HG03280 (cell line): ENCODE results near the gene WDPCP.
A peak's percentile ranks its signal among the peaks of the same experiment; 100 is the strongest.
"Not testable (repeated sequence)": the region's sequence is repeated elsewhere in the genome, so short reads cannot be mapped to it uniquely, and the experiment has no call there.

ENCODE experiments used
- ATAC-seq: cut with Tn5 transposase; IDR thresholded peaks from one replicate; pipeline ENCODE4 v1.9.1; 2021; ENCODE audit warnings: mild to moderate bottlenecking, moderate library complexity; ENCODE audit not compliant: unreplicated experiment

Gene WDPCP

GRCh38 chr2:63469313-63469712 is 119.0 kb downstream of the WDPCP start:
- ATAC-seq: not testable (repeated sequence)

- no peak for ATAC-seq
Measured at GRCh38 chr2:63465633-63466032, 122.6 kb downstream of the WDPCP start.

GRCh38 chr2:63463142-63463541 is 125.1 kb downstream of the WDPCP start:
- ATAC-seq: no peak

DNA sequence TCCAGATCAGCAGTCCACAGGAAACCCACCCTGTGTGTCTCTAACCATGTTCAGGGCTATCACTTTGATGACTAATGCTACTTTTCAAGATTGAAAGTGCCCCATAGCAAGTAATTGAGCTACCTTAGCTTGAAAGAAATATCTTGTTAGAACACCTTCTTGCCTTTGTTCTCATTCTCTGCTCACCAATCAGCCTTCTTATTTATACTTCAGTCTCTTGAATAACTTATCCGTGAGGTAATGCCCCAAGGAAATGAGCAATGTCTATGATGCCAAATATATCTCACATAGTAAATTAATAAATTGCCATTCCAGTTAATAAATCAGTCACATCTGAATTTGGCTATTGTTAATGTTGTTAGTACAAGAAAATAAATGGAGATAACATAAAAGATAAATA is 141.6 kb downstream of the WDPCP start:
- ATAC-seq: no peak

GRCh38 chr2:63444565-63445288 is 143.6 kb downstream of the WDPCP start:
- no peak for ATAC-seq

DNA sequence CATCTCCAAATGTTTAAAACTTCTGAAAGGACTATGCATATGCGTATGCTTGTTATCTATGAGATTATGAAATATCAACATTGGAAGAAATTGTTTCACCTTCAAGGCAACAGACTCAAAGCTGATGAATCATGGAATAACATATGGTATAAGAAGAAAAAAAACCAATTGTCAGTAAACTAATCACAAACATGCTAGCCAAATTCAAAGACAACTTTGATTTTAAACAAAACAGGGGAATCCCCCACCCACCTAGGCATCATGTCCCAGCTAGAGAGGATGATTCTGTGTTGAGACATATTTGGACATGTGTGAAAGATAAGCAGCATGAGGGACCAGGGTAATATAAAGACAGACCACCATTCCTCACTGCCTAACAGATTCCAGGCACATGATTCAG is 147.7 kb downstream of the WDPCP start:
- no peak for ATAC-seq

GRCh38 chr2:63438181-63438580 is 150.1 kb downstream of the WDPCP start:
- no peak for ATAC-seq

DNA sequence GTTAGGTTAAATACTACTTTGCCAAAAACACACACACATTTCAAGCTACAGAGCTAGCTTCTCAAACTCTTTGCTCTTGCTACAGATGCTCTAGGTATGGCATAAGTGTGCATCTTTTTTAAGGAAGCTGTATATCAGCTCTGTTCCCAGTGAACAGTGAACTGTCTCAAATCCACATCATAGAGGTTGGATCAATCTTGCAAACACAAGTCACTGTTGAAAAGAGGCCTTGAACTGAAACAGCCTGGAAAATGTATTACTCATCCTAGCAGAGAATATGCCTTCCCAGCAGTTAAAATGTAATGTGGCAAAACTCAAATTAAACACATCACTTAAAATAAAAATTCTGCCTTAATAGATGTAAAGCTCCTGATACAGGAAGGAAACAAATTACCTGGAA is 151.8 kb downstream of the WDPCP start:
- ATAC-seq: no peak

DNA sequence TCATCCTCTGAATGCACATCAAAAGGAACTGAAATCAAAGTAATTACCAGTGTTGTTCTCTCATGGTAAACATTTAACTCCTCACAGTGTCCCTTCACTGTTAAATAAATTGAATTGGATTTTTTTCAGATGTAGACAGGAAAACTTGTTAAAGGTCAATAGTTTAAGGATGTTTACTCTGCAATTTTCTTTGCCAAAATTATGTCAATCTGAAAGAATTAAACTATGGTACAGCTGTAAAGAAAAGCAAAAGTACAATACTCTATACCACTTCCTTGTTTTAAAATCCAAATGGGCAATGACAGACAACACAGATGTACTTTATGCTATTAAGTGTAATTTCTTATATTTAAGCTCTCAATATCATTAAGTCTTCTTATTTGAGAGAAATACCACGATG is 153.2 kb downstream of the WDPCP start:
- ATAC-seq: no peak

- no peak for ATAC-seq
Measured at GRCh38 chr2:63434024-63435001, 154.0 kb downstream of the WDPCP start.

DNA sequence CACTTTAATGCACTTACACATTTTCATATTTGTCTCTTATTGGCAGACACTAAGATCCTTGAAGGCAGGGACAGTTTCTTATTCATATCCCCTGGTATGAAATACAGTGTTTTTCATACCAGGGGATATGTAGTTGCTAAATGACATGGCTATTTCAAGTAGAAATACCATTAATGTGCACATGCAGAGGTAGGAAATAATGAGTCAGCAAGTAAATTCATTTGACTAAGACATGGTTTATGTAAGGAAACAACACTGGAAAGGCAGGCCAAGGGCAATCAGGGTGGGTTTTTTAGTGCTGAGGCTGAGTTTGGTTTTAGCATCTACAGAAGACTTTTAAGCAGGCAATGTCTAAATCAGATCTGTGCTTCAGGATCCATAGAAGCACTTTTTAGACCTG is 155.9 kb downstream of the WDPCP start:
- no peak for ATAC-seq

DNA sequence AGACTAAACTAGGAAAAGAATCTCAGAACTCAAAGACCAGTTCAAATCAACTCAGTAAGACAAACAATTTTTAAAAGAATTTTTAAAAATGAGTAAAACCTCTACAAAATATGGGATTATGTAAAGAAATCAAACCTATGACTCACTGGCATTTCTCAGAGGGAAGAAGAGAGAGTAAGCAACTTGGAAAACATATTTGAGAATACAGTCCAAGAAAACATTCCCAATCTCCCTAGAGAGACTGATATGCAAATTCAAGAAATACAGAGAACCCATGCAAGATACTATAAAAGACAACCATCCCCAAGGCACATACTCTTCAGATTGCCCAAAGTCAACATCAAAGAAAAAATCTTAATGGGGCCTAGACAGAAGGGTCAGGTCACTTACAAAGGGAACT is 162.7 kb downstream of the WDPCP start:
- no peak for ATAC-seq

DNA sequence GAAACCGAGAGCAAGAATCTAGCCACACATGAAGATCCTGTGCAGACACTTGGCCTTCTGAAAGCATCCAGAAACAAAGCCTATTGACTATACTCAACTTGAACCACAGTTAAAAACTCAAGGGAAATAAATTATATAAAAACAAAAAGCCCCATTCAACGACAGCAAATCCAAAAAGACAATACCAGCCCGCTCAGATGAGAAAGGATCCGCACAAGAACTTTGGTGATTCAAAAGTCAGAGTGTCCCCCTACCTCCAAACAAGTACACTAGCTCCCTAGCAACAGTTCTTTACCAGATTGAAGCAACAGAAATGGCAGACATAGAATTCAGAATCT is 163.2 kb downstream of the WDPCP start:
- peak; percentile 22 for ATAC-seq

DNA sequence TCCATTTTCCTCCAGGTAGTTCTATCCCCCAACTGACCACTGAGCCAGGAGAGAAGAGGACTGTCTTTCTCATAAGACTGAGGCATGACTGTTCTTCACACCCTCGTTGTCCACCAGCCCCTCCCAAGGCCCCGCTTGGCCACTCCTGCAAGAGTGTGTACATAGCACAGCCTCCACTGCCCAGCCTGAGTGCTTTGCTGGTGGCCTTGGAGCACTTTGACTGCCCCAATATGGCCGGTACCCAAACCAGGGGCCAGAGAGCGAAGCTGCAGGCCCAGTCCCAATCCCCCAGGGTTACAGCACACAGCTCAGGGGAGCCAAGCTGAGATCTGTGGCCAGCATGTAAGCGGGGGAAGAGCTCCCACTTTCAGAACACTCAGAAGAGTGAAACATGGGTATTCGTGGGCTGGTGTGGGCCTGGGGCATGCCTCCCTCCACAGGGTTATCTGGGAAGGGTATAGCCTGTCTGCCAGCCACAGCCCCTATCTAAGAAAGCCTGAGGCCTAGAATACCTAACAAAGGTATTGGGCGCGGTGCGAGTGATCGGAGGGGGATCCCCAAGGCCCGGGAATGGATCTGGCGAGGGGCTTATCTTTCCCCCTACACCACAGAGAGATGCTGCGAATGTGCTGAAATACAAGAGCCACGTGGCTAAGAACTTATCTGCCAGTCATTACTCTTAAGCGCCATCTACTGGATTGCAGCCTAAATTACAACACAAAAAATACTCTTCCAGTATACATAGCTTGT is 163.8 kb downstream of the WDPCP start:
- peak; percentile 94 for ATAC-seq

DNA sequence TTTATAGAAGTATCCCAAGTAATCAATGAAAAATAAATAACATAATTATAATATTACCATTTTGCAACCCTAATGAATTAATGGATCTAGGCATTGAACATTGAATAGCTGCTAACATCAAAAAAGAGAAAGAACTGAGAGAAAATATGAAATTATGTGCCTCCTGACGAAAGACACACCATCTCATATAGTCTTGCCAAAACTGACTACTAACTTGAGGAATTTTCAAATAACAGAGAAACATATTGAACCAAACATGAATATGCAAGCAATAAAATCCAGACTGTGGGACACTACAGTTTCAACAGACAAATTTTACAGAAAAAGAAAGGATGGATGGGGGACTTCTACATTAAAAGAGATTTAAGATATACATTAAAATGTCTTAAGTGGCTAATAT is 165.7 kb downstream of the WDPCP start:
- ATAC-seq: no peak

DNA sequence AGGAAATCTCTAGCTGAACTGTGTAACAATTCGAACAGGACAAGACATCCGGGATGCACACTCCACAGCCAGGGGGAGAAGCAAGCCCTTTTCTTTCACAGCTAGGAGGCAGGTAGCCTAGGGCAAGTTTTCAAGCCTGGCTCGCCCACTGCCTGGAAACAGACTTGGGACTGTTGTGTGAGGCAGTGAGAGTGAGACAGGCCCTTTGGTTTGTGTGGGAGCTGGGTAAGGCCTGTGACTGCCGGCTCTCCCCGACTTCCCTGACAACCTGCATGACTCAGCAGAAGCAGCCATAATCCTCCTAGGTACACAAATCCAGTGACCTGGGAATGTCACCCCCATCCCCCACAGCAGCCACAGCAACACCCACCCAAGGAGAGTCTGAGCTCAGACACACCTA is 179.7 kb downstream of the WDPCP start:
- ATAC-seq: no peak

DNA sequence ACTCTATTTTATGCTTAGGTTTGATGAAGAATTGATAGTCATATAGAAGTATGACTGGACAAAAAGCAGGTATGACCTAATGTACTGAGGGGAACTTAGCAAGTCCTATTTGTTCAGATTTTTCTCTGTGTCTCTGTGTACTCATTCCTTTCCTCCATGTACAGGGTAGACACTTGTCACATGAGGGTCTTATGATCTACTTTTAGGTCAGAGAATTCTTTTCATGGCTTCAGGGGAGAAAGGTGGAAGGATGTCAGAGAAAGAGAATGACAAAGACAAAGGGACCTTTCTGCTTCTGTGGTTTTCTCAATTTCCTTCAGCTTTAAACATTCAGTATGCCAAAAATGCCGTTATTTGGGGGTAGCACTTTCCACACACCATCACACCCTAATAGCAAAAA is 181.6 kb downstream of the WDPCP start:
- no peak for ATAC-seq

DNA sequence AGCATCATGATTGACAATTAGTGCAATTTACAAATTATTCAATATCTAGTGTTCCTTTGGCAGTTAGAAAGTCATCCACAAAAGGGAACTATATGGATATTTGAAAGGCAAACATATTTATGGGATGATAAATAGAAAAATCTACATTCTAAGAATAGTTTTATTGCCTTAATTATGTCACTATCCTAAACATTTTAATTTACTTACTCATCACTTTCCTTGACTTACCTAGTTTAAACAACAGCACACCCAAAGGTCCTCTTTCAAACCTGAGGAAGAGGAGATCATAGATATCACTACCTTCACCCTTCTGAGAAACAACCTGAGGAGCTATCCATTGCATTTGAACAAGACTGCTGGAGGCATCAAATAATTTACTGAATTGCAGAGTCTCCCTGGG is 184.5 kb downstream of the WDPCP start:
- no peak for ATAC-seq

DNA sequence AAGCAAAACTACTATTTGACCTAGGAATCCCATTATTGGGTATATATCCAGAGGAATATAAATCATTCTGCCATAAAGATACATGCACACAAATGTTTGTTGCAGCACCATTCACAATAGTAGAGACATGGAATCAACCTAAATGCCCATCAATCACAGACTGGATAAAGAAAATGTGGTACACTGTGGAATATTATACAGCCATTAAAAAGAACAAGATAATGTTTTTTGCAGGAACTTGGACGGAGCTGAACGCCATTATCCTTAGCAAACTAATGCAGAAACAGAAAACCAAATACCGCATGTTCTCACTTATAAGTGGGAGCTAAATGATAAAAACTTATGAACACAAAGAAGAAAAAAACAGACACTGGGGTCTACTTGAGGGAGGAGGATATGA is 185.4 kb downstream of the WDPCP start:
- ATAC-seq: not testable (repeated sequence)

- ATAC-seq: no peak
Measured at GRCh38 chr2:63399156-63399555, 189.1 kb downstream of the WDPCP start.

- no peak for ATAC-seq
Measured at GRCh38 chr2:63379451-63379850, 208.8 kb downstream of the WDPCP start.

- ATAC-seq: no peak
Measured at GRCh38 chr2:63378589-63378988, 209.7 kb downstream of the WDPCP start.
